IMR-90 (cell line): ENCODE data around the gene CLRN3. TPM values are rescaled to one million over a fixed set of nuclear protein-coding genes. Genes with fewer than 3 reads are reported as not detected.

Experiments used
- ATAC-seq: fragments of 200-7000 bp; cut with Tn5 transposase; 2 replicates; pipeline ENCODE4 v1.9.1; 2020; ENCODE audit warnings: low read depth, mild to moderate bottlenecking, moderate library complexity
- BruUV-seq: library from RNA; stranded (reverse); fragments of 400-500 nt; replicated peaks from 2 replicates; lab custom pipeline; 2021; lab: Mats Ljungman, UMichigan
- CTCF ChIA-PET: fragments of 300-600 bp; formaldehyde crosslinking; extraction: SDS; loops from one replicate; lab custom pipeline; 2021; ENCODE audit warnings: antibody characterized with exemption; lab: Yijun Ruan, JAX
- POLR2A ChIA-PET: fragments of 300-600 bp; sonication (Branson Sonifier 250); formaldehyde crosslinking; loops from one replicate; lab custom pipeline; 2022; ENCODE audit warnings: antibody characterized with exemption; ENCODE audit not compliant: unreplicated experiment; lab: Charles Lee
- DNase-seq: peaks from one replicate; pipeline ENCODE4 v3.0.0; 2013
- H2AFZ ChIP-seq: replicated peaks from 2 replicates; pipeline ENCODE3; 2013; ENCODE audit warnings: low read length, mild to moderate bottlenecking; ENCODE audit not compliant: poor library complexity
- H2AK5ac ChIP-seq: 2 replicates; pipeline ENCODE4 v1.6.1; 2013; ENCODE audit warnings: low read depth, low read length, inconsistent platforms
- H2AK9ac ChIP-seq: replicated peaks from 2 replicates; pipeline ENCODE3; 2013; ENCODE audit warnings: mild to moderate bottlenecking, low read depth, low read length, moderate library complexity; ENCODE audit not compliant: poor library complexity
- H2BK120ac ChIP-seq: 2 replicates; pipeline ENCODE4 v1.6.1; 2013; ENCODE audit warnings: low read depth, low read length, inconsistent platforms
- H2BK15ac ChIP-seq: 3 replicates; pipeline ENCODE4 v1.6.1; 2013; ENCODE audit warnings: low read depth, low read length, inconsistent platforms
- H2BK20ac ChIP-seq: 2 replicates; pipeline ENCODE4 v1.6.1; 2013; ENCODE audit warnings: low read depth, mild to moderate bottlenecking, inconsistent platforms, low read length, moderate library complexity
- H2BK5ac ChIP-seq: 2 replicates; pipeline ENCODE4 v1.6.1; 2013; ENCODE audit warnings: mild to moderate bottlenecking, low read depth, low read length, inconsistent platforms; ENCODE audit not compliant: poor library complexity, severe bottlenecking
- H3K14ac ChIP-seq: replicated peaks from 2 replicates; pipeline ENCODE4 v1.6.1; 2013; ENCODE audit warnings: low read depth, low read length, inconsistent platforms
- H3K18ac ChIP-seq: 2 replicates; pipeline ENCODE4 v1.6.1; 2013; ENCODE audit warnings: low read depth, low read length, control low read depth
- H3K23ac ChIP-seq: 2 replicates; pipeline ENCODE4 v1.6.1; 2013; ENCODE audit warnings: low read depth, low read length, inconsistent platforms
- H3K27ac ChIP-seq: 2 replicates; pipeline ENCODE4 v1.5.1; 2013; ENCODE audit warnings: mild to moderate bottlenecking, control low read depth, low read length; ENCODE audit not compliant: insufficient read depth
- H3K27me3 ChIP-seq: 2 replicates; pipeline ENCODE4 v1.6.1; 2013; ENCODE audit warnings: low read length; ENCODE audit not compliant: control insufficient read depth, insufficient read depth
- H3K36me3 ChIP-seq: 2 replicates; pipeline ENCODE4 v1.6.1; 2013; ENCODE audit warnings: low read length, mixed read lengths; ENCODE audit not compliant: control insufficient read depth, insufficient read depth
- H3K4ac ChIP-seq: 2 replicates; pipeline ENCODE4 v1.6.1; 2013; ENCODE audit warnings: low read depth, low read length, inconsistent platforms
- H3K4me1 ChIP-seq: 2 replicates; pipeline ENCODE4 v1.6.1; 2013; ENCODE audit warnings: low read length, mixed read lengths; ENCODE audit not compliant: control insufficient read depth, insufficient read depth
- H3K4me2 ChIP-seq: 2 replicates; pipeline ENCODE4 v1.6.1; 2013; ENCODE audit warnings: low read depth, mild to moderate bottlenecking, control low read depth, low read length, moderate library complexity
- H3K4me3 ChIP-seq: 2 replicates; pipeline ENCODE4 v1.5.1; 2013; ENCODE audit warnings: low read depth, mild to moderate bottlenecking, control low read depth, low read length, moderate library complexity; ENCODE audit not compliant: insufficient read depth
- H3K56ac ChIP-seq: 2 replicates; pipeline ENCODE4 v1.6.1; 2013; ENCODE audit warnings: low read length, inconsistent platforms; ENCODE audit not compliant: insufficient read depth; ENCODE audit errors: extremely low read depth
- H3K79me1 ChIP-seq, 2 experiments: 2 replicates each; pipeline ENCODE4 v1.6.1; 2013; ENCODE audit warnings: low read length in 2 of 2, inconsistent platforms in 1 of 2, low read depth in 1 of 2
- H3K9ac ChIP-seq: 2 replicates; pipeline ENCODE4 v1.6.1; 2013; ENCODE audit warnings: low read depth, low read length, control low read depth
- H3K9me1 ChIP-seq: 2 replicates; pipeline ENCODE4 v1.6.1; 2013; ENCODE audit warnings: low read length, inconsistent platforms; ENCODE audit not compliant: insufficient read depth
- H3K9me3 ChIP-seq: 2 replicates; pipeline ENCODE4 v1.6.1; 2013; ENCODE audit warnings: low read length; ENCODE audit not compliant: control insufficient read depth, insufficient read depth
- H4K20me1 ChIP-seq: 2 replicates; pipeline ENCODE4 v1.6.1; 2013; ENCODE audit warnings: low read length, inconsistent platforms; ENCODE audit not compliant: insufficient read depth
- H4K5ac ChIP-seq: 2 replicates; pipeline ENCODE4 v1.6.1; 2013; ENCODE audit warnings: mild to moderate bottlenecking, low read depth, low read length, control low read depth
- H4K8ac ChIP-seq, 2 experiments: 2 replicates each; pipeline ENCODE4 v1.6.1; 2013; ENCODE audit warnings: low read depth in 2 of 2, low read length in 2 of 2, control low read depth in 1 of 2, inconsistent platforms in 1 of 2
- H4K91ac ChIP-seq: 2 replicates; pipeline ENCODE4 v1.6.1; 2013; ENCODE audit warnings: low read depth, low read length, inconsistent platforms; ENCODE audit not compliant: insufficient read depth
- BHLHE40 ChIP-seq: fragments of 150-350 bp; IDR thresholded peaks from 2 replicates; pipeline ENCODE4 v1.6.1; 2016; ENCODE audit warnings: mild to moderate bottlenecking, low read depth, low read length
- CEBPB ChIP-seq: IDR thresholded peaks from 2 replicates; pipeline ENCODE4 v1.6.1; 2012; ENCODE audit warnings: low read depth, low read length, improper control_type of control experiment
- CTCF ChIP-seq: conservative IDR thresholded peaks from 2 replicates; pipeline ENCODE4 v1.5.1; 2012; ENCODE audit warnings: mild to moderate bottlenecking, low read depth, low read length, improper control_type of control experiment
- ELK1 ChIP-seq: fragments of 150-350 bp; IDR thresholded peaks from 2 replicates; pipeline ENCODE4 v1.6.1; 2016; ENCODE audit warnings: low read depth, mild to moderate bottlenecking, low read length, moderate library complexity, borderline replicate concordance
- MXI1 ChIP-seq: IDR thresholded peaks from 2 replicates; pipeline ENCODE4 v1.6.1; 2012; ENCODE audit warnings: low read depth, mild to moderate bottlenecking, low read length, moderate library complexity, borderline replicate concordance
- NFE2L2 ChIP-seq: fragments of 150-350 bp; IDR thresholded peaks from 2 replicates; pipeline ENCODE4 v1.6.1; 2016; ENCODE audit warnings: low read depth, mild to moderate bottlenecking, low read length
- RAD21 ChIP-seq: IDR thresholded peaks from 2 replicates; pipeline ENCODE4 v1.6.1; 2012; ENCODE audit warnings: low read length, improper control_type of control experiment
- SMC3 ChIP-seq: fragments of 150-350 bp; IDR thresholded peaks from 2 replicates; pipeline ENCODE4 v1.6.1; 2016; ENCODE audit warnings: low read depth, mild to moderate bottlenecking, antibody characterized with exemption, low read length, moderate library complexity
- WGBS, 2 experiments: methylation state at CpG; one replicate each; pipeline versions ENCODE4 v1.1.5 to v1.1.7; 2013; ENCODE audit warnings: missing lambda C conversion rate in 2 of 2; ENCODE audit not compliant: insufficient read length in 1 of 2; ENCODE audit errors: extremely low coverage in 2 of 2; 5-methylcytosine and 5-hydroxymethylcytosine counted together
- dilution Hi-C: fragments of 300-500 bp; cut with HindIII; formaldehyde crosslinking; loops from one replicate; pipeline ENCODE4 v1.14.3; 2018; ENCODE audit warnings: low sequenced_read_pairs; ENCODE audit not compliant: unreplicated experiment
- in situ Hi-C: fragments of 300-500 bp; cut with MboI; formaldehyde crosslinking; loops from 3 replicates; pipeline ENCODE4 v1.14.3; 2019; ENCODE audit warnings: low sequenced_read_pairs, inconsistent platforms, mixed read lengths
- intact Hi-C: fragments of 100-400 bp; cut with micrococcal nuclease; formaldehyde crosslinking; loops from 2 replicates; pipeline ENCODE4 v1.10.0; 2022
- polyA plus RNA-seq, 3 experiments: library from polyadenylated mRNA; depleted of rRNA; stranded (reverse); fragments of >200 nt; gene quantifications; 2 replicates each; pipeline ENCODE4 v1.2.3, GENCODE V29; 2012; ENCODE audit warnings: low replicate concordance in 1 of 3
- total RNA-seq: library from RNA; depleted of rRNA; stranded (reverse); fragments of >200 nt; gene quantifications from 2 replicates; pipeline ENCODE4 v1.2.3, GENCODE V29; 2012

Gene CLRN3
- total and polyA plus RNA-seq, 2 of the 4 experiments (the other 2 are of a cell fraction), result not detected

- no peak overlapping the region for H3K9ac ChIP-seq
- no peak overlapping the region for H4K5ac ChIP-seq
- dilution Hi-C loops (no loop called here), in situ Hi-C loops (no loop called here), intact Hi-C loops (no loop called here)
- ATAC-seq, result no peak
- H3K56ac ChIP-seq, result no peak overlapping the region
- no peak overlapping the region for H3K23ac ChIP-seq
- H3K14ac ChIP-seq, result no peak overlapping the region
- no peak overlapping the region for H4K8ac ChIP-seq
- H3K18ac ChIP-seq, result no peak overlapping the region
- POLR2A ChIA-PET, result no interaction called here
- no peak overlapping the region for H3K4me2 ChIP-seq
- no peaks in the 10 kb centered on the region for H3K79me1 ChIP-seq
- H3K36me3 ChIP-seq, result no peaks in the 10 kb centered on the region
- H2AK9ac ChIP-seq, result peak overlapping the region; percentile 42
- H3K9me1 ChIP-seq, result no peaks in the 10 kb centered on the region
- WGBS, 2 experiments, result 60% methylated on average over 1 of the region's 12 CpGs; no CpG with 5 or more reads in 1 of the 2 experiments
- no peak overlapping the region for H3K27ac ChIP-seq
- no peak overlapping the region for H4K91ac ChIP-seq
- no peak overlapping the region for H2AK5ac ChIP-seq
- H4K20me1 ChIP-seq, result no peaks in the 10 kb centered on the region
- H3K4ac ChIP-seq, result no peak overlapping the region
- no peak overlapping the region for H2BK5ac ChIP-seq
- no peak overlapping the region for H2BK15ac ChIP-seq
- H2AFZ ChIP-seq, result peak overlapping the region; percentile 43
- no peaks in the 10 kb centered on the region for H3K4me1 ChIP-seq
- no peaks in the 10 kb centered on the region; the same call in 1 of the 2 replicates for H3K27me3 ChIP-seq
- CTCF ChIA-PET, result no interaction called here
- no peak overlapping the region for H2BK120ac ChIP-seq
- H3K4me3 ChIP-seq, result no peak overlapping the region
- H2BK20ac ChIP-seq, result no peak overlapping the region
- BruUV-seq, result no TSS peak
- no peak for DNase-seq
- 0 out of 2 replicates have a peak, but pooled peaks cover 5% of the 10 kb centered on the region for H3K9me3 ChIP-seq
- TF ChIP-seq CEBPB, result no peak
- TF ChIP-seq SMC3, result no peak
- no peak for TF ChIP-seq BHLHE40
- TF ChIP-seq RAD21, result no peak
- no peak for TF ChIP-seq MXI1
- no peak for TF ChIP-seq ELK1
- no peak for TF ChIP-seq CTCF
- TF ChIP-seq NFE2L2, result no peak
Measured at GRCh38 chr10:127872871-127873600, 19.7 kb downstream of the CLRN3 start.
